Endothelial cell of umbilical vein (primary cell): ENCODE results near the gene EDN1. TPM values are rescaled to one million over a fixed set of nuclear protein-coding genes. Genes with fewer than 3 reads are reported as not detected.

ENCODE experiments used
- BruUV-seq: library from RNA; stranded (reverse); fragments of 400-500 nt; replicated peaks from 2 replicates; lab custom pipeline; 2021; lab: Mats Ljungman, UMichigan
- CTCF ChIA-PET: fragments of 300-600, 350-600 bp; sonication (Branson Sonifier 250); formaldehyde crosslinking; loops from one replicate; lab custom pipeline; 2021; ENCODE audit warnings: antibody characterized with exemption, inconsistent platforms; lab: Charles Lee
- POLR2A ChIA-PET: fragments of 300-600, 350-600 bp; sonication (Branson Sonifier 250); formaldehyde crosslinking; loops from one replicate; lab custom pipeline; 2021; ENCODE audit warnings: antibody characterized with exemption, inconsistent platforms; lab: Charles Lee
- DNase-seq: peaks from one replicate; pipeline ENCODE4 v3.0.0-alpha.2; 2011; ENCODE audit warnings: low read depth, low spot score
- FAIRE-seq: peaks from 2 replicates; lab custom pipeline; 2011; peaks lifted over from hg19 to GRCh38; lab: Jason Lieb, UNC
- H2AFZ ChIP-seq: 2 replicates; pipeline ENCODE4 v1.6.0; 2012; ENCODE audit warnings: low read depth, low read length, control low read depth, inconsistent platforms
- H3K27ac ChIP-seq: 2 replicates; pipeline ENCODE4 v1.5.1; 2011; ENCODE audit warnings: low read depth, mild to moderate bottlenecking, control low read depth, low read length, moderate library complexity; ENCODE audit not compliant: insufficient read depth
- H3K27me3 ChIP-seq, 2 experiments: 2 replicates each; pipeline versions ENCODE4 v1.6.0 to v1.6.1; 2011; ENCODE audit warnings: low read length in 2 of 2, mixed read lengths in 1 of 2; ENCODE audit not compliant: control insufficient read depth in 2 of 2, insufficient read depth in 2 of 2
- H3K36me3 ChIP-seq, 2 experiments: 2 replicates in 1 of 2; 3 replicates in 1 of 2; pipeline ENCODE4 v1.5.1; 2011; ENCODE audit warnings: low read length in 2 of 2, mild to moderate bottlenecking in 1 of 2, moderate library complexity in 1 of 2; ENCODE audit not compliant: control insufficient read depth in 2 of 2, insufficient read depth in 2 of 2; ENCODE audit errors: extremely low read depth in 1 of 2
- H3K4me1 ChIP-seq: 3 replicates; pipeline ENCODE4 v1.5.1; 2011; ENCODE audit warnings: mild to moderate bottlenecking, low read length; ENCODE audit not compliant: control insufficient read depth, insufficient read depth; ENCODE audit errors: extremely low read depth
- H3K4me2 ChIP-seq: 2 replicates; pipeline ENCODE4 v1.6.1; 2011; ENCODE audit warnings: low read length, control low read depth, mixed read lengths; ENCODE audit not compliant: insufficient read depth
- H3K4me3 ChIP-seq, 3 experiments: fragments of 200-600 bp in 1 of 3; sonication (generic), shearing (Covaris generic) in 1 of 3; replicated peaks in 1 of 3; 2 replicates each; pipeline ENCODE4 v1.5.1; 2011 to 2016; ENCODE audit warnings: control low read depth in 3 of 3, low read length in 3 of 3, mild to moderate bottlenecking in 2 of 3, inconsistent platforms in 1 of 3, low read depth in 1 of 3, moderate library complexity in 1 of 3; ENCODE audit not compliant: insufficient read depth in 1 of 3
- H3K79me2 ChIP-seq: 2 replicates; pipeline ENCODE4 v1.6.0; 2012; ENCODE audit warnings: low read length, inconsistent platforms; ENCODE audit not compliant: control insufficient read depth, insufficient read depth
- H3K9ac ChIP-seq: replicated peaks from 2 replicates; pipeline ENCODE3; 2011; ENCODE audit warnings: low read length, control low read depth; ENCODE audit not compliant: insufficient read depth; ENCODE audit errors: extremely low read depth
- H3K9me1 ChIP-seq: replicated peaks from 3 replicates; pipeline ENCODE4 v1.6.0; 2011; ENCODE audit warnings: mild to moderate bottlenecking, low read length; ENCODE audit not compliant: control insufficient read depth, insufficient read depth; ENCODE audit errors: extremely low read depth
- H3K9me3 ChIP-seq: replicated peaks from 2 replicates; pipeline ENCODE4 v1.5.1; 2012; ENCODE audit warnings: low read length, inconsistent platforms; ENCODE audit not compliant: control insufficient read depth, insufficient read depth
- H4K20me1 ChIP-seq: replicated peaks from 2 replicates; pipeline ENCODE3; 2011; ENCODE audit warnings: mild to moderate bottlenecking, low read length; ENCODE audit not compliant: control insufficient read depth, insufficient read depth; ENCODE audit errors: extremely low read depth
- EZH2 ChIP-seq: IDR thresholded peaks from 2 replicates; pipeline ENCODE4 v1.6.1; 2012; ENCODE audit warnings: borderline replicate concordance, low read depth, mild to moderate bottlenecking, moderate library complexity, low read length, inconsistent platforms; ENCODE audit not compliant: severe bottlenecking
- FOS ChIP-seq: IDR thresholded peaks from 2 replicates; pipeline ENCODE4 v1.6.1; 2011; ENCODE audit warnings: mild to moderate bottlenecking, low read length, moderate library complexity, borderline replicate concordance; ENCODE audit not compliant: insufficient read depth
- GATA2 ChIP-seq: IDR thresholded peaks from 2 replicates; pipeline ENCODE4 v1.7.0; 2011; ENCODE audit warnings: low read depth, mild to moderate bottlenecking, moderate library complexity, mixed read lengths, low read length; ENCODE audit not compliant: insufficient read length, insufficient read depth
- JUN ChIP-seq: IDR thresholded peaks from 2 replicates; pipeline ENCODE4 v1.6.1; 2011; ENCODE audit warnings: borderline replicate concordance, low read depth; ENCODE audit not compliant: insufficient read length, insufficient read depth
- MAX ChIP-seq: IDR thresholded peaks from 2 replicates; pipeline ENCODE4 v1.6.1; 2011; ENCODE audit not compliant: insufficient read depth, insufficient read length
- MYC ChIP-seq: IDR thresholded peaks from one replicate; pipeline ENCODE4 v1.6.1; 2011; ENCODE audit warnings: mild to moderate bottlenecking, low read depth, low read length
- POLR2A ChIP-seq: IDR thresholded peaks from 2 replicates; pipeline ENCODE4 v1.6.1; 2012; ENCODE audit warnings: low read depth, mild to moderate bottlenecking, control low read depth, low read length
- POLR2AphosphoS5 ChIP-seq: IDR thresholded peaks from 2 replicates; pipeline ENCODE4 v1.6.1; 2012; ENCODE audit warnings: low read depth, mild to moderate bottlenecking, control low read depth, low read length, moderate library complexity; ENCODE audit not compliant: insufficient read depth
- dilution Hi-C: fragments of 300-500 bp; cut with MboI; formaldehyde crosslinking; loops from one replicate; pipeline ENCODE4 v1.15.0; 2019; ENCODE audit warnings: low sequenced_read_pairs; ENCODE audit not compliant: extremely low pct_ligation_motif_present
- intact Hi-C: fragments of 100-400 bp; cut with micrococcal nuclease; formaldehyde crosslinking; loops from one replicate; pipeline ENCODE4 v1.10.0; 2022
- polyA plus RNA-seq, 4 experiments: library from polyadenylated mRNA; depleted of rRNA in 3 of 4; stranded (reverse) in 3 of 4; unstranded in 1 of 4; fragments of >200 nt; gene quantifications; 2 replicates each; pipeline versions ENCODE4 v1.2.1 to v1.2.3, GENCODE V29; 2011 to 2012; ENCODE audit warnings: missing spikeins in 1 of 4
- total RNA-seq: library from RNA; stranded (reverse); gene quantifications from 2 replicates; pipeline ENCODE4 v1.2.3, GENCODE V29; 2021
- TF ChIP-seq, protein P1 (sequence below), 2 donors: IDR thresholded peaks; 1 replicate in 1 of 2; 2 replicates in 1 of 2; pipeline ENCODE4 v1.5.1; 2011; ENCODE audit warnings: low read length in 2 of 2, mild to moderate bottlenecking in 2 of 2, moderate library complexity in 2 of 2, control low read depth in 1 of 2, inconsistent platforms in 1 of 2, low read depth in 1 of 2; ENCODE audit not compliant: insufficient read depth in 1 of 2; ENCODE audit errors: extremely low read depth in 1 of 2

EDN1 gene
- total and polyA plus RNA-seq, 2 donors (not counting 3 experiments of a cell fraction or from before 2014, with no cell fraction given): 493 to 498 TPM

GRCh38 chr6:12260458-12261093, 29.6 kb upstream of the EDN1 start:
- intact Hi-C loops (no loop called here), dilution Hi-C loops (no loop called here)
- TF ChIP-seq POLR2A: no peak
- TF ChIP-seq, protein P1, sequence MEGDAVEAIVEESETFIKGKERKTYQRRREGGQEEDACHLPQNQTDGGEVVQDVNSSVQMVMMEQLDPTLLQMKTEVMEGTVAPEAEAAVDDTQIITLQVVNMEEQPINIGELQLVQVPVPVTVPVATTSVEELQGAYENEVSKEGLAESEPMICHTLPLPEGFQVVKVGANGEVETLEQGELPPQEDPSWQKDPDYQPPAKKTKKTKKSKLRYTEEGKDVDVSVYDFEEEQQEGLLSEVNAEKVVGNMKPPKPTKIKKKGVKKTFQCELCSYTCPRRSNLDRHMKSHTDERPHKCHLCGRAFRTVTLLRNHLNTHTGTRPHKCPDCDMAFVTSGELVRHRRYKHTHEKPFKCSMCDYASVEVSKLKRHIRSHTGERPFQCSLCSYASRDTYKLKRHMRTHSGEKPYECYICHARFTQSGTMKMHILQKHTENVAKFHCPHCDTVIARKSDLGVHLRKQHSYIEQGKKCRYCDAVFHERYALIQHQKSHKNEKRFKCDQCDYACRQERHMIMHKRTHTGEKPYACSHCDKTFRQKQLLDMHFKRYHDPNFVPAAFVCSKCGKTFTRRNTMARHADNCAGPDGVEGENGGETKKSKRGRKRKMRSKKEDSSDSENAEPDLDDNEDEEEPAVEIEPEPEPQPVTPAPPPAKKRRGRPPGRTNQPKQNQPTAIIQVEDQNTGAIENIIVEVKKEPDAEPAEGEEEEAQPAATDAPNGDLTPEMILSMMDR (IDR thresholded peaks at IDR 0.05; ENCODE audit: extremely low read depth in 1 of 2, insufficient read depth in 1 of 2, low read depth in 1 of 2, low read length in 2 of 2): no peak
- TF ChIP-seq JUN: no peak
- no peak for TF ChIP-seq POLR2AphosphoS5
- no peak for TF ChIP-seq FOS
- TF ChIP-seq MAX: no peak
- TF ChIP-seq EZH2: no peak
- no peak for TF ChIP-seq MYC
- TF ChIP-seq GATA2: no peak
- H3K79me2 ChIP-seq: no peaks in the 10 kb centered on the region
- H3K4me1 ChIP-seq: no peaks in the 10 kb centered on the region
- DNase-seq (no peak), FAIRE-seq (no peak)
- no peaks in the 10 kb centered on the region for H3K9me1 ChIP-seq
- H3K36me3 ChIP-seq: no peaks in the 10 kb centered on the region
- H3K27ac ChIP-seq: no peak overlapping the region
- no peak overlapping the region for H3K4me2 ChIP-seq
- H3K4me3 ChIP-seq: no peak overlapping the region
- H3K9me3 ChIP-seq: no peaks in the 10 kb centered on the region
- no peaks in the 10 kb centered on the region for H3K27me3 ChIP-seq
- no peak overlapping the region for H3K9ac ChIP-seq
- no peak overlapping the region for H2AFZ ChIP-seq
- POLR2A ChIA-PET: no interaction called here
- CTCF ChIA-PET: interaction anchor here (1.6 kb wide), 1 partner anchor 15 kb away, joined by 4 read pairs; no protein-coding TSS in a partner anchor
- no peaks in the 10 kb centered on the region for H4K20me1 ChIP-seq
- BruUV-seq: no TSS peak
